ENCODE measurements around the gene KBTBD4.

DNA sequence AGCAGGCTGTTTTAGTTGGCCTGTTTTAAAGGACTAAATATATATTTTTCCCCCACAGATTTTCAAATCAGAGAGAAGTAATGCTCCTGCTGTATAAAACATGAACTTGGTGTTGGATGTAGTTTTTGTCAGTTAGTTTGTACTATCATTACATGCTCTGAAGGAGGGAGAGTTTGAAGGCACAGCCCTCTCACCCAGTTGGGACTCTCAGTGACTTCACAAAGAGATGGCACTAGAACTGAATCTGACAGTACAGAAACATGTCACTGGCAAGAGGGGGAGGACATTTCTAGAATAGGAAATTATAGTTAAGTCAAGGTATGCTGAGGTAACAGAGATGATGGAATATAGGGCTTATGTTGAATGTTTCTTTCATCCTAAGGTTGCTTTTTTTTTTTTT is 36.5 kb upstream of the KBTBD4 start:
- TF ChIP-seq POLR2A (IDR thresholded peaks at IDR 0.05; ENCODE audit: low read depth, low read length) (no peak), POLR2AphosphoS5 (IDR thresholded peaks at IDR 0.05; ENCODE audit: low read depth, low read length) (no peak), TAF1 (IDR thresholded peaks at IDR 0.05; ENCODE audit: borderline replicate concordance, low read depth, low read length) (no peak)

Measured in GM12892 (cell line).